ENCODE results near the gene ERICH6.

GRCh38 chr3:150612494-150612893 lies 91.2 kb downstream of the ERICH6 start:
- TF ChIP-seq CTCF (IDR thresholded peaks at IDR 0.05) (no peak), REST (IDR thresholded peaks at IDR 0.05; ENCODE audit: insufficient read depth in 1 of 2, low read depth in 2 of 2, low read length in 1 of 2) (no peak), POLR2AphosphoS5 (IDR thresholded peaks at IDR 0.05; ENCODE audit: low read depth, low read length) (no peak)
